ENCODE results near the gene NEURL1B.
"Not testable (repeated sequence)": the region's sequence is repeated elsewhere in the genome, so short reads cannot be mapped to it uniquely, and the experiment has no call there.

DNA sequence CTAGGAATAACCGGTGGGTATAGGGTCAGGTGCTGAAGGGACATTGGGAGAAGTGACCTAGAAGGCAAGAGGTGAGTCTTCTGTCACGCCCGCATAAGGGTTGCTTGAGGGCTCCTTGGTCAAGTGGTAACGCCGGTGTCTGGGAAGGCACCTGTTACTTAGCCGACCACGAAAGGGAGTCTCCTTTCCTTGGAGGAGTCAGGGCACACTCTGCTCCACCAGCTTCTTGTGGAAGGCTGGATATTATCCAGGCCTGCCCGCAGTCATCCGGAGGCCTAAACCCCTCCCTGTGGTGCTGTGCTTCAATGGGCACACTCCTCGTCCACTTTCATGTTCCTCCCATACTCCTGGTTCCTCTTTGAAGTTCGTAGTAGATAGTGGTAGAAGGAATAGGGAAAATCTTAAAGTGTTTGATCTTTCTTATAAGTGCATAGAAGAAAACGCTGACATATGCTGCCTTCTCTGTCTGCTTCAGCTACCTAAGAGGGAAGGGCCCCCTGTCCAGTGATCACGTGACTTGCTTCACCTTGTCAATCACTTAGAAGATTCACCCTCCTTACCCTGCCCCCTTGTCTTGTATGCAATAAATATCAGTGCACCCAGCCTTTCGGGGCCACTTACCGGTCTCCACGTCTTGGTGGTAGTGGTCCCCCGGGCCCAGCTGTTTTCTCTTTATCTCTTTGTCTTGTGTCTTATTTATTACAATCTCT, 16.6 kb downstream of the NEURL1B start:
- TF ChIP-seq FOXK2 (IDR thresholded peaks at IDR 0.05); ZNF384 (IDR thresholded peaks at IDR 0.05); SP1 (IDR thresholded peaks at IDR 0.05); FOXM1 (IDR thresholded peaks at IDR 0.05; ENCODE audit: borderline replicate concordance); NFRKB (IDR thresholded peaks at IDR 0.05); SUZ12 (IDR thresholded peaks at IDR 0.05); TARDBP (IDR thresholded peaks at IDR 0.05); ARNT (IDR thresholded peaks at IDR 0.05); LEF1 (IDR thresholded peaks at IDR 0.05; ENCODE audit: borderline replicate concordance); FOXA1 (IDR thresholded peaks at IDR 0.05); CTBP1 (IDR thresholded peaks at IDR 0.05; ENCODE audit: borderline replicate concordance); ELF4 (IDR thresholded peaks at IDR 0.05); BHLHE40 (IDR thresholded peaks at IDR 0.05; ENCODE audit: borderline replicate concordance): not testable (repeated sequence)
- TF ChIP-seq, protein P1, sequence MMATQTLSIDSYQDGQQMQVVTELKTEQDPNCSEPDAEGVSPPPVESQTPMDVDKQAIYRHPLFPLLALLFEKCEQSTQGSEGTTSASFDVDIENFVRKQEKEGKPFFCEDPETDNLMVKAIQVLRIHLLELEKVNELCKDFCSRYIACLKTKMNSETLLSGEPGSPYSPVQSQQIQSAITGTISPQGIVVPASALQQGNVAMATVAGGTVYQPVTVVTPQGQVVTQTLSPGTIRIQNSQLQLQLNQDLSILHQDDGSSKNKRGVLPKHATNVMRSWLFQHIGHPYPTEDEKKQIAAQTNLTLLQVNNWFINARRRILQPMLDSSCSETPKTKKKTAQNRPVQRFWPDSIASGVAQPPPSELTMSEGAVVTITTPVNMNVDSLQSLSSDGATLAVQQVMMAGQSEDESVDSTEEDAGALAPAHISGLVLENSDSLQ (IDR thresholded peaks at IDR 0.05), result not testable (repeated sequence)

All from HEK293T (cell line).